ENCODE measurements around the gene MAD1L1.

The MAD1L1 gene

GRCh38 chr7:1943933-1944618, 288.7 kb downstream of the MAD1L1 start:
- peaks cover 33% of the 10 kb centered on the region for H3K4me1 ChIP-seq (ENCODE audit: control insufficient read depth, insufficient read depth, low read length, poor library complexity, severe bottlenecking)
- H3K9me3 ChIP-seq (ENCODE audit: control insufficient read depth, low read length): no peaks in the 10 kb centered on the region
- no peaks in the 10 kb centered on the region for H3K36me3 ChIP-seq (ENCODE audit: control insufficient read depth, insufficient read depth, low read length)
- no peak overlapping the region for H3K27ac ChIP-seq (ENCODE audit: insufficient read depth, low read length, poor library complexity, severe bottlenecking)
- no peak for DNase-seq
- no peaks in the 10 kb centered on the region for H3K27me3 ChIP-seq (replicated peaks; ENCODE audit: control insufficient read depth, insufficient read depth, low read length, poor library complexity, severe bottlenecking)
- no peak overlapping the region for H3K4me3 ChIP-seq (ENCODE audit: insufficient read depth, low read depth, low read length, poor library complexity, severe bottlenecking)

GRCh38 chr7:1943326-1943725, 289.4 kb downstream of the MAD1L1 start:
- Histone ChIP-seq H3K27ac (ENCODE audit: insufficient read depth, low read length, poor library complexity, severe bottlenecking) (no peak overlapping the region), H3K27me3 (replicated peaks; ENCODE audit: control insufficient read depth, insufficient read depth, low read length, poor library complexity, severe bottlenecking) (no peaks in the 10 kb centered on the region), H3K36me3 (ENCODE audit: control insufficient read depth, insufficient read depth, low read length) (no peaks in the 10 kb centered on the region), H3K4me1 (ENCODE audit: control insufficient read depth, insufficient read depth, low read length, poor library complexity, severe bottlenecking) (peaks cover 39% of the 10 kb centered on the region), H3K9me3 (ENCODE audit: control insufficient read depth, low read length) (no peaks in the 10 kb centered on the region), H3K4me3 (ENCODE audit: insufficient read depth, low read depth, low read length, poor library complexity, severe bottlenecking) (no peak overlapping the region)
- no peak for DNase-seq

GRCh38 chr7:1942941-1943289, 289.8 kb downstream of the MAD1L1 start:
- Histone ChIP-seq H3K4me1 (ENCODE audit: control insufficient read depth, insufficient read depth, low read length, poor library complexity, severe bottlenecking) (peaks cover 43% of the 10 kb centered on the region), H3K36me3 (ENCODE audit: control insufficient read depth, insufficient read depth, low read length) (no peaks in the 10 kb centered on the region), H3K27ac (ENCODE audit: insufficient read depth, low read length, poor library complexity, severe bottlenecking) (no peak overlapping the region), H3K4me3 (ENCODE audit: insufficient read depth, low read depth, low read length, poor library complexity, severe bottlenecking) (no peak overlapping the region), H3K27me3 (replicated peaks; ENCODE audit: control insufficient read depth, insufficient read depth, low read length, poor library complexity, severe bottlenecking) (no peaks in the 10 kb centered on the region), H3K9me3 (ENCODE audit: control insufficient read depth, low read length) (no peaks in the 10 kb centered on the region)
- no peak for DNase-seq

- no peaks in the 10 kb centered on the region for H3K9me3 ChIP-seq (ENCODE audit: control insufficient read depth, low read length)
- no peaks in the 10 kb centered on the region for H3K27me3 ChIP-seq (replicated peaks; ENCODE audit: control insufficient read depth, insufficient read depth, low read length, poor library complexity, severe bottlenecking)
- H3K36me3 ChIP-seq (ENCODE audit: control insufficient read depth, insufficient read depth, low read length): no peaks in the 10 kb centered on the region
- no peak overlapping the region for H3K4me3 ChIP-seq (ENCODE audit: insufficient read depth, low read depth, low read length, poor library complexity, severe bottlenecking)
- no peak overlapping the region for H3K27ac ChIP-seq (ENCODE audit: insufficient read depth, low read length, poor library complexity, severe bottlenecking)
- DNase-seq: no peak
- H3K4me1 ChIP-seq (ENCODE audit: control insufficient read depth, insufficient read depth, low read length, poor library complexity, severe bottlenecking): peaks cover 43% of the 10 kb centered on the region
Observed at GRCh38 chr7:1942243-1942940, 290.4 kb downstream of the MAD1L1 start.

GRCh38 chr7:1941464-1942242, 291.1 kb downstream of the MAD1L1 start:
- peak overlapping the region; percentile 91 for H3K27ac ChIP-seq (ENCODE audit: insufficient read depth, low read length, poor library complexity, severe bottlenecking)
- H3K36me3 ChIP-seq (ENCODE audit: control insufficient read depth, insufficient read depth, low read length): no peaks in the 10 kb centered on the region
- H3K4me3 ChIP-seq (ENCODE audit: insufficient read depth, low read depth, low read length, poor library complexity, severe bottlenecking): no peak overlapping the region
- DNase-seq: no peak
- H3K9me3 ChIP-seq (ENCODE audit: control insufficient read depth, low read length): no peaks in the 10 kb centered on the region
- peaks cover 43% of the 10 kb centered on the region for H3K4me1 ChIP-seq (ENCODE audit: control insufficient read depth, insufficient read depth, low read length, poor library complexity, severe bottlenecking)
- H3K27me3 ChIP-seq (replicated peaks; ENCODE audit: control insufficient read depth, insufficient read depth, low read length, poor library complexity, severe bottlenecking): no peaks in the 10 kb centered on the region

GRCh38 chr7:1940863-1941262, 291.9 kb downstream of the MAD1L1 start:
- no peak overlapping the region for H3K4me3 ChIP-seq (ENCODE audit: insufficient read depth, low read depth, low read length, poor library complexity, severe bottlenecking)
- peaks cover 43% of the 10 kb centered on the region for H3K4me1 ChIP-seq (ENCODE audit: control insufficient read depth, insufficient read depth, low read length, poor library complexity, severe bottlenecking)
- peak overlapping the region; percentile 91 for H3K27ac ChIP-seq (ENCODE audit: insufficient read depth, low read length, poor library complexity, severe bottlenecking)
- H3K36me3 ChIP-seq (ENCODE audit: control insufficient read depth, insufficient read depth, low read length): peaks cover 6% of the 10 kb centered on the region
- DNase-seq: no peak
- H3K9me3 ChIP-seq (ENCODE audit: control insufficient read depth, low read length): no peaks in the 10 kb centered on the region
- no peaks in the 10 kb centered on the region for H3K27me3 ChIP-seq (replicated peaks; ENCODE audit: control insufficient read depth, insufficient read depth, low read length, poor library complexity, severe bottlenecking)

- DNase-seq: peak; percentile 81 to 90 (median 86)
- Histone ChIP-seq H3K9me3 (ENCODE audit: control insufficient read depth, low read length) (no peaks in the 10 kb centered on the region), H3K4me3 (ENCODE audit: insufficient read depth, low read depth, low read length, poor library complexity, severe bottlenecking) (peak overlapping the region; percentile 77), H3K27ac (ENCODE audit: insufficient read depth, low read length, poor library complexity, severe bottlenecking) (peak overlapping the region; percentile 91), H3K4me1 (ENCODE audit: control insufficient read depth, insufficient read depth, low read length, poor library complexity, severe bottlenecking) (peaks cover 43% of the 10 kb centered on the region), H3K36me3 (ENCODE audit: control insufficient read depth, insufficient read depth, low read length) (peaks cover 11% of the 10 kb centered on the region), H3K27me3 (replicated peaks; ENCODE audit: control insufficient read depth, insufficient read depth, low read length, poor library complexity, severe bottlenecking) (no peaks in the 10 kb centered on the region)
Observed at GRCh38 chr7:1940402-1940786, 292.4 kb downstream of the MAD1L1 start.

GRCh38 chr7:1939434-1940401, 293.0 kb downstream of the MAD1L1 start:
- no peaks in the 10 kb centered on the region for H3K27me3 ChIP-seq (replicated peaks; ENCODE audit: control insufficient read depth, insufficient read depth, low read length, poor library complexity, severe bottlenecking)
- peak overlapping the region; percentile 91 for H3K27ac ChIP-seq (ENCODE audit: insufficient read depth, low read length, poor library complexity, severe bottlenecking)
- peak overlapping the region; percentile 77 for H3K4me3 ChIP-seq (ENCODE audit: insufficient read depth, low read depth, low read length, poor library complexity, severe bottlenecking)
- no peaks in the 10 kb centered on the region for H3K9me3 ChIP-seq (ENCODE audit: control insufficient read depth, low read length)
- DNase-seq: no peak
- peaks cover 15% of the 10 kb centered on the region for H3K36me3 ChIP-seq (ENCODE audit: control insufficient read depth, insufficient read depth, low read length)
- H3K4me1 ChIP-seq (ENCODE audit: control insufficient read depth, insufficient read depth, low read length, poor library complexity, severe bottlenecking): peaks cover 43% of the 10 kb centered on the region

GRCh38 chr7:1938788-1939433, 293.8 kb downstream of the MAD1L1 start:
- Histone ChIP-seq H3K27me3 (replicated peaks; ENCODE audit: control insufficient read depth, insufficient read depth, low read length, poor library complexity, severe bottlenecking) (no peaks in the 10 kb centered on the region), H3K4me1 (ENCODE audit: control insufficient read depth, insufficient read depth, low read length, poor library complexity, severe bottlenecking) (peaks cover 41% of the 10 kb centered on the region), H3K36me3 (ENCODE audit: control insufficient read depth, insufficient read depth, low read length) (peaks cover 20% of the 10 kb centered on the region), H3K4me3 (ENCODE audit: insufficient read depth, low read depth, low read length, poor library complexity, severe bottlenecking) (peak overlapping the region; percentile 77), H3K9me3 (ENCODE audit: control insufficient read depth, low read length) (no peaks in the 10 kb centered on the region), H3K27ac (ENCODE audit: insufficient read depth, low read length, poor library complexity, severe bottlenecking) (peak overlapping the region; percentile 91)
- no peak for DNase-seq

Data from effector memory CD4-positive, alpha-beta T cell (primary cell).